ENCODE data around the gene KNSTRN. TPM values are rescaled to one million over a fixed set of nuclear protein-coding genes. Genes with fewer than 3 reads are reported as not detected.

KNSTRN gene
- total and polyA plus RNA-seq, 3 donors from 2014 or later = 39.6 to 125 (median 66.9) TPM

DNA sequence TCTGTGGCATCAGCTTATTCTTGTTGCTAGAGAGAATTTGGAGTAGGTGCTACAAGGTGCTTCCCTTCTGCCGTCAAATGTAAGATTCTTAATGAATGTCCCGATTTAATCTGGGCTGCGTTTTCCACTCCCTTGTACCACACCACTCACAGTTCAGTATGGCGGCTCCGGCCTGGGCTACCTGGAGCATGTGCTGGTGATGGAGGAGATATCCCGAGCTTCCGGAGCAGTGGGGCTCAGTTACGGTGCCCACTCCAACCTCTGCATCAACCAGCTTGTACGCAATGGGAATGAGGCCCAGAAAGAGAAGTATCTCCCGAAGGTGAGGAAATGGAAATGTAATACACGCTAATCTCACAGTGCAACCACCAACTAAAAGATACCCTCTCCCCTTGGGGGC is 28.0 kb downstream of the KNSTRN start:
- no peaks in the 10 kb centered on the region for H3K27me3 ChIP-seq
- TF ChIP-seq POLR2A (IDR thresholded peaks at IDR 0.05) = no peak
- DNase-seq = no peak
- H3K9me3 ChIP-seq = no peaks in the 10 kb centered on the region
- H3K36me3 ChIP-seq (ENCODE audit: low read depth, missing control alignments) = no peaks in the 10 kb centered on the region
- H3K4me3 ChIP-seq = no peak overlapping the region
- H3K27ac ChIP-seq = no peak overlapping the region
- WGBS, 2 donors = 91 to 94% methylated on average over 11 of the region's 11 CpGs
- H3K4me1 ChIP-seq = peaks cover 7% of the 10 kb centered on the region
- intact Hi-C loops (cut with DNase I; ENCODE audit: low total_unique reads) = loop anchor here (10.0 kb wide), 1 partner anchor 46 kb away; no protein-coding TSS in a partner anchor

DNA sequence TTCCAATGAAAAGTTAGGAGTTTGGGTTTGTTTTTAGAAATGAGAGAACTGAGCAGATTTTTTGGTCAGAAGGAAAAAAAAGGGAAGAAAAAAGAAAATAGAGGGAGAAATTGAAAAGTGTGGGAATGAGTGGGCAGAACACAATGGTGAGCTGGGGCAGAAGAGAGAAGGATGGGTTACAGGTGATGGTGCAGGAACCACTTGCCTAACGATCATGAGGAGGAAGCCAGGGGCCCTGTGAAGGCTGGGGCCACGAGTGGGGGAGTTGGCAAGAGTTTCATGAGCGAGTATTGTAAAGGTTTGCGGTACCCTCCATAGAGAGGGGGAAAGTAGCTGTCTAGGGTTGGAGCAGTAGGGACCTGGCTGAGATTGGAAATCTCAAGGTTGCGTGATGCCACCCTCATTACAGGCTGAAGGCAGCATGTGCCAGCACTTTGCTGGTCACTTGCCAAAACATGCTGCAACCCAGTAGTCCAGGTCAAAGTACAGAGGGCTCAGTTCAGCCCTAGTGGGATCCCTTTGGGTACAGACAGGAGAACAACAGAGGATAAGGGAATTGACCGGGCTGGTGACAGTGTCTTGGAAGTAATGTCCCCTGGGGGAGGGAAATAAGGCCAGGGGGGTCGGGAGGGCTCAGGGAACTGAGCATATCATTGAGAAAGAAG is 29.7 kb downstream of the KNSTRN start:
- WGBS, 2 donors = 78 to 85% methylated on average over 7 of the region's 7 CpGs

DNA sequence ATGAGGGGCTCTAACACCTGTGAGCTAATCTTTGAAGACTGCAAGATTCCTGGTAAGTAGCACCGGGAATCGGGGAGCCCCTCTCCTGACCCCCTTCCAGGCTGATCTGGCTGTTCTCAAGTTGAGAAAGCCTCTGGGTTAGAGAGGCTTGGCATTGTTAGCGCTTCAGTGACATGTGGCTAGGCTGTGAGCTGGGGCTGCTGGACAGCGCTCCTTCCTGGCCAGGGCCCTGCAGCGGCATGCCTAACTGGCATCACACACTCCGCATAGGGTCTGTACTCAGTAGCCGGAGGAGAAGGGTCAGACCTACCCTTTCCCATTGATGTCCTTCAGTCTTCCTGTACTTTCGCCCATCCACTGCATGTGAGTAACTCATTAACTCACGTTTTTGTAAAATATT is 30.5 kb downstream of the KNSTRN start:
- H3K27me3 ChIP-seq = no peaks in the 10 kb centered on the region
- H3K36me3 ChIP-seq (ENCODE audit: low read depth, missing control alignments) = no peaks in the 10 kb centered on the region
- H3K4me3 ChIP-seq = no peak overlapping the region
- no peaks in the 10 kb centered on the region for H3K4me1 ChIP-seq
- intact Hi-C loops (cut with DNase I; ENCODE audit: low total_unique reads) = loop anchor here (10.0 kb wide), 1 partner anchor 48 kb away; no protein-coding TSS in a partner anchor
- 87 to 92% methylated on average over 8 to 9 of the region's 9 CpGs for WGBS, 2 donors
- no peak for TF ChIP-seq POLR2A (IDR thresholded peaks at IDR 0.05)
- TF ChIP-seq, protein P1, sequence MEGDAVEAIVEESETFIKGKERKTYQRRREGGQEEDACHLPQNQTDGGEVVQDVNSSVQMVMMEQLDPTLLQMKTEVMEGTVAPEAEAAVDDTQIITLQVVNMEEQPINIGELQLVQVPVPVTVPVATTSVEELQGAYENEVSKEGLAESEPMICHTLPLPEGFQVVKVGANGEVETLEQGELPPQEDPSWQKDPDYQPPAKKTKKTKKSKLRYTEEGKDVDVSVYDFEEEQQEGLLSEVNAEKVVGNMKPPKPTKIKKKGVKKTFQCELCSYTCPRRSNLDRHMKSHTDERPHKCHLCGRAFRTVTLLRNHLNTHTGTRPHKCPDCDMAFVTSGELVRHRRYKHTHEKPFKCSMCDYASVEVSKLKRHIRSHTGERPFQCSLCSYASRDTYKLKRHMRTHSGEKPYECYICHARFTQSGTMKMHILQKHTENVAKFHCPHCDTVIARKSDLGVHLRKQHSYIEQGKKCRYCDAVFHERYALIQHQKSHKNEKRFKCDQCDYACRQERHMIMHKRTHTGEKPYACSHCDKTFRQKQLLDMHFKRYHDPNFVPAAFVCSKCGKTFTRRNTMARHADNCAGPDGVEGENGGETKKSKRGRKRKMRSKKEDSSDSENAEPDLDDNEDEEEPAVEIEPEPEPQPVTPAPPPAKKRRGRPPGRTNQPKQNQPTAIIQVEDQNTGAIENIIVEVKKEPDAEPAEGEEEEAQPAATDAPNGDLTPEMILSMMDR (IDR thresholded peaks at IDR 0.05) = no peak
- H3K9me3 ChIP-seq = no peaks in the 10 kb centered on the region
- no peak overlapping the region for H3K27ac ChIP-seq
- no peak for DNase-seq

More for the DNA sequence above, 29.7 kb downstream of the KNSTRN start:
- no peak for DNase-seq
- H3K4me3 ChIP-seq = no peak overlapping the region
- TF ChIP-seq, protein P1 (IDR thresholded peaks at IDR 0.05) = no peak
- no peak for TF ChIP-seq POLR2A (IDR thresholded peaks at IDR 0.05)
- no peak overlapping the region for H3K27ac ChIP-seq
- H3K9me3 ChIP-seq = no peaks in the 10 kb centered on the region
- no peaks in the 10 kb centered on the region for H3K36me3 ChIP-seq (ENCODE audit: low read depth, missing control alignments)
- H3K4me1 ChIP-seq = no peaks in the 10 kb centered on the region
- no peaks in the 10 kb centered on the region for H3K27me3 ChIP-seq
- intact Hi-C loops (cut with DNase I; ENCODE audit: low total_unique reads) = loop anchor here (10.0 kb wide), 1 partner anchor 47 kb away; no protein-coding TSS in a partner anchor

DNA sequence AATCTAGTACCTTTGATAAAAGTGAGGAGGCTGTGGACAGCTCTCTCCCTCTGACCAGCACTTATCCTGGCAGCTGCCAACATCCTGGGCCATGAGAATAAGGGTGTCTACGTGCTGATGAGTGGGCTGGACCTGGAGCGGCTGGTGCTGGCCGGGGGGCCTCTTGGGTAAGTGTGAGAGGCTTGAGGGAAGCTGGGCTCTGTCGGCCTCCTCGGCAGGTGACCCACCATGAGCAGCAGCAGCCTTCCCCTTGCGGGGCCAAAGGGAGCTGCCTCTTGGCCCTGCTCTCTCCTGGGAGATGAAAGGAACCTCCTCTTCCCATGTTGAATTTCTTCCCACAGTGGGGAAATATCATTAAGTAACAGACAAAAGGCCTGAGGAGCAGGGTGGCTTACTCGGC is 32.3 kb downstream of the KNSTRN start:
- no peak for DNase-seq
- H3K4me1 ChIP-seq = peaks cover under 1% of the 10 kb centered on the region
- intact Hi-C loops (cut with DNase I; ENCODE audit: low total_unique reads) = loop anchor here (10.0 kb wide), 1 partner anchor 50 kb away; no protein-coding TSS in a partner anchor
- H3K27me3 ChIP-seq = no peaks in the 10 kb centered on the region
- no peak overlapping the region for H3K27ac ChIP-seq
- no peaks in the 10 kb centered on the region for H3K9me3 ChIP-seq
- H3K36me3 ChIP-seq (ENCODE audit: low read depth, missing control alignments) = no peaks in the 10 kb centered on the region
- TF ChIP-seq POLR2A (IDR thresholded peaks at IDR 0.05) = no peak
- TF ChIP-seq, protein P1 (IDR thresholded peaks at IDR 0.05) = no peak
- WGBS, 2 donors = 89 to 93% methylated on average over 7 of the region's 7 CpGs
- no peak overlapping the region for H3K4me3 ChIP-seq

DNA sequence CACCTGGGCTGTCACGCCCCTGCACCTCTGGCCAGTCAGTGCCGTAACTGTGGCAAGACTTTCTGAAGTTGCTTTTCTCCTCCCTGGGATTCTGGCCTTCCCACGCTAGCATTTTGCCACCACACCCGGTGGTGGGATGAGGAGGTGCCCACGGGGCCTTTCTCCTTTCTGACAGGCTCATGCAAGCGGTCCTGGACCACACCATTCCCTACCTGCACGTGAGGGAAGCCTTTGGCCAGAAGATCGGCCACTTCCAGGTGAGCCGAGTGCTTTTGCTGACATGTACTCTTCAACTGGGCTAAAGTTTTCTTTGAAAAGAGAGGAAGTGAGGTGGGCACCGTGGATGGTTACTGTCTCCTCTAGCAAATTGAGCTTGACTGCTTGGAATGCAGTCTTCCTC is 32.7 kb downstream of the KNSTRN start:
- Histone ChIP-seq H3K36me3 (ENCODE audit: low read depth, missing control alignments) (no peaks in the 10 kb centered on the region), H3K27ac (no peak overlapping the region), H3K27me3 (no peaks in the 10 kb centered on the region), H3K4me3 (no peak overlapping the region), H3K9me3 (no peaks in the 10 kb centered on the region), H3K4me1 (peaks cover 4% of the 10 kb centered on the region)
- 90 to 93% methylated on average over 10 of the region's 10 CpGs for WGBS, 2 donors
- TF ChIP-seq, protein P1 (IDR thresholded peaks at IDR 0.05) = no peak
- TF ChIP-seq POLR2A (IDR thresholded peaks at IDR 0.05) = no peak
- intact Hi-C loops (cut with DNase I; ENCODE audit: low total_unique reads) = loop anchor here (10.0 kb wide), 1 partner anchor 50 kb away; no protein-coding TSS in a partner anchor
- no peak for DNase-seq
